C4-2B (cell line): ENCODE measurements around the gene TNIP1.

Experiments used
- ZFX ChIP-seq: fragments of 450-650 bp; IDR thresholded peaks from 2 replicates; pipeline ENCODE4 v1.6.1; 2017
- TF ChIP-seq, protein P1 (sequence below): fragments of 450-650 bp; conservative IDR thresholded peaks from 2 replicates; pipeline ENCODE4 v1.5.1; 2017; ENCODE audit warnings: mild to moderate bottlenecking

- TF ChIP-seq, protein P1, sequence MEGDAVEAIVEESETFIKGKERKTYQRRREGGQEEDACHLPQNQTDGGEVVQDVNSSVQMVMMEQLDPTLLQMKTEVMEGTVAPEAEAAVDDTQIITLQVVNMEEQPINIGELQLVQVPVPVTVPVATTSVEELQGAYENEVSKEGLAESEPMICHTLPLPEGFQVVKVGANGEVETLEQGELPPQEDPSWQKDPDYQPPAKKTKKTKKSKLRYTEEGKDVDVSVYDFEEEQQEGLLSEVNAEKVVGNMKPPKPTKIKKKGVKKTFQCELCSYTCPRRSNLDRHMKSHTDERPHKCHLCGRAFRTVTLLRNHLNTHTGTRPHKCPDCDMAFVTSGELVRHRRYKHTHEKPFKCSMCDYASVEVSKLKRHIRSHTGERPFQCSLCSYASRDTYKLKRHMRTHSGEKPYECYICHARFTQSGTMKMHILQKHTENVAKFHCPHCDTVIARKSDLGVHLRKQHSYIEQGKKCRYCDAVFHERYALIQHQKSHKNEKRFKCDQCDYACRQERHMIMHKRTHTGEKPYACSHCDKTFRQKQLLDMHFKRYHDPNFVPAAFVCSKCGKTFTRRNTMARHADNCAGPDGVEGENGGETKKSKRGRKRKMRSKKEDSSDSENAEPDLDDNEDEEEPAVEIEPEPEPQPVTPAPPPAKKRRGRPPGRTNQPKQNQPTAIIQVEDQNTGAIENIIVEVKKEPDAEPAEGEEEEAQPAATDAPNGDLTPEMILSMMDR: no peak
- TF ChIP-seq ZFX: no peak
Measured at GRCh38 chr5:151118913-151119575, 38.2 kb upstream of the TNIP1 start.
